Subcutaneous adipose tissue (tissue), 4 donors: Measurements from ENCODE around the gene SPRYD7. TPM values are rescaled to one million over a fixed set of nuclear protein-coding genes. Genes with fewer than 3 reads are reported as not detected.

Source experiments
- total RNA-seq, 4 donors: library from RNA; depleted of rRNA; stranded (reverse); fragments of >200 nt; gene quantifications; one replicate each; pipeline ENCODE4 v1.1.0, GENCODE V29; 2016
- TF ChIP-seq, protein P1 (sequence below): fragments of 450-650 bp; IDR thresholded peaks from one replicate; pipeline ENCODE4 v1.5.1; 2016; ENCODE audit warnings: low read depth, mild to moderate bottlenecking, control low read depth, antibody characterized with exemption, moderate library complexity

SPRYD7 gene
- total RNA-seq, 4 donors from 2014 or later = 3.1 to 7.5 (median 4.7) TPM

- TF ChIP-seq, protein P1, sequence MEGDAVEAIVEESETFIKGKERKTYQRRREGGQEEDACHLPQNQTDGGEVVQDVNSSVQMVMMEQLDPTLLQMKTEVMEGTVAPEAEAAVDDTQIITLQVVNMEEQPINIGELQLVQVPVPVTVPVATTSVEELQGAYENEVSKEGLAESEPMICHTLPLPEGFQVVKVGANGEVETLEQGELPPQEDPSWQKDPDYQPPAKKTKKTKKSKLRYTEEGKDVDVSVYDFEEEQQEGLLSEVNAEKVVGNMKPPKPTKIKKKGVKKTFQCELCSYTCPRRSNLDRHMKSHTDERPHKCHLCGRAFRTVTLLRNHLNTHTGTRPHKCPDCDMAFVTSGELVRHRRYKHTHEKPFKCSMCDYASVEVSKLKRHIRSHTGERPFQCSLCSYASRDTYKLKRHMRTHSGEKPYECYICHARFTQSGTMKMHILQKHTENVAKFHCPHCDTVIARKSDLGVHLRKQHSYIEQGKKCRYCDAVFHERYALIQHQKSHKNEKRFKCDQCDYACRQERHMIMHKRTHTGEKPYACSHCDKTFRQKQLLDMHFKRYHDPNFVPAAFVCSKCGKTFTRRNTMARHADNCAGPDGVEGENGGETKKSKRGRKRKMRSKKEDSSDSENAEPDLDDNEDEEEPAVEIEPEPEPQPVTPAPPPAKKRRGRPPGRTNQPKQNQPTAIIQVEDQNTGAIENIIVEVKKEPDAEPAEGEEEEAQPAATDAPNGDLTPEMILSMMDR = no peak
These were observed 37.3 kb downstream of the SPRYD7 start for GRCh38 chr13:49898792-49899191.

- TF ChIP-seq, protein P1 = no peak
These were observed 38.4 kb downstream of the SPRYD7 start for GRCh38 chr13:49897713-49898112.

DNA sequence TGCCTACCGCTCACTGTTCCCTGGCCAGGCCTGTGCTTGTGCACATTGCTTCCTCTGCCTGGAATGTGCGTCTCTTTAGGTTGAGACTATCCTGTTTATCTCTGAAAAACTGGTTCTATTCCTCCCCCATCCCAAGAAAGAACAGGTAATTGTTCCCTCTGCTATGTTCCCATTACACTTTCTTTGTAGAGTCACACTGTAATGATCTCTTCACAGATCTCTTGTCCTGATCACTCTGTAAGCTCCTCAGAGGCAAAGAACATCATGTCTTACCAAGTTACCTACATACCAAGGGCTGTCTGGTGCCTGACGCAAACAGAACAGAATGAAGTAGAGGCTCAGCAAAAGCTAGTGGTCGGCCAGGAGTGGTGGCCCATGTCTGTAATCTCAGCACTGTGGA lies 40.3 kb downstream of the SPRYD7 start:
- TF ChIP-seq, protein P1 = no peak

DNA sequence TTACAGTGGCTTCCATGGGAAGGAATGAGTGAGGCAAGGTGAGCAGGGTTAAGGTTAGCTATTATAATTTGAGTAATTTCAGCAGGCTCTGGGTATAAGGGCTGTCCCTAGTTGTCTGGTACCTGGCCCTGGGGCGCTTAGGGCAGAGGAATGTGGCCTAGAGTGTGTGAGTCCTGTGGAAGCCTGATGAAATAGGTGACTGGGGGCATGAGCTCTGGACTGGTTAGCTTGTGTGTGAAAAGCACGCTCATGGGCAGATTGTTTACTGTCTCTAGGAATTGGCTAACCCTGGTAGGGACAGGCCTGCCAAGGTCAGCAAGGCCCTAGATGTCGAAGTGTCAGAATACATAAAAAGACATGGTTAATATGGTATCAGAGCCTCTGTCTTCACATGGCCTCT lies 42.5 kb downstream of the SPRYD7 start:
- TF ChIP-seq, protein P1 = no peak

DNA sequence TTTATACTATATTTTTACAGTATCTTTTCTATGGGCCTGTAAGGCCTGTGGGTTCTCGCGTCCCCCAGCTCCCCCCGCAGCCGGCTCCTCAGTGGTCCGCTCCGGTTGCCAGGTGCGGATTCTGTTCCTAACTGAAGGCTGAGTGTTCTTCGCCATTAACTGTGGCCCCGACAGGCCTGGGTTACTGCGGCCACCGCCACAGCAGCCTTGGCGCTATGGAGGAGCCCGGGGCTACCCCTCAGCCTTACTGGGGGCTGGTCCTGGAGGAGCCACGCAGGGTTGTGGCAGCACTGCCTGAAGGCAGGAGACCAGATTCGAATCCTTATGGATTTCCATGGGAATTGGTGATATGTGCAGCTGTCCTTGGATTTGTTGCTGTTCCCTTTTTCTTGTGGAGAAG lies 45.8 kb downstream of the SPRYD7 start:
- TF ChIP-seq, protein P1 = no peak

- TF ChIP-seq, protein P1 = no peak
These were observed 57.5 kb downstream of the SPRYD7 start for GRCh38 chr13:49878682-49879081.

DNA sequence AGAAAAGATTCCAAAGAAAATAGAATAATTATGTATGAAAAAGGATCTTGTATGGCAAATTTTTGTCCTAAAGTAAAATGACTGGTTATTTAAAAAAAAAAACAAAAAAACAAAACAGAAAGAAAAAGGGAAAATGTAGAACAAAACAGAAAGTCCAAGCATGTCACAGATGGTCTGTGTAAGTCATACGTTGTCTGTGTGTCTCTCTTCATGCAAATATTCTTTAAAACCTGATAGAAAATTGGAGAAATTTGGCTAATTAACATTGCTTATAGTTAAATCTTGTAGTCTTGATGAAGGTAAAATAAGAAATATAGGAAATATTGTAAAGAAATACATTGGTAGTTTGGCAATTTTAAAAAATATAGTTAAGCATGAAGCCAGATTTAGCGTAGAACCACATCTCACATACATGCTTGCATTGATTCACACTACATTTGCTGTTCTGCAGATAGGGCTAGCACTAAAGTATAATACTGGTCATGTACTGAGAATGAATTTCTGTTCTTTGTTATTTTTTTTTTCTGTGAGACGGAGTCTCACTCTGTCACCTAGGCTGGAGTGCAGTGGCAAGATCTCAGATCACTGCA lies 58.4 kb downstream of the SPRYD7 start:
- TF ChIP-seq, protein P1 = no peak
